GM19351 (cell line): ENCODE results near the gene CLN6.
"Not testable (repeated sequence)": the region's sequence is repeated elsewhere in the genome, so short reads cannot be mapped to it uniquely, and the experiment has no call there.

Source experiments
- ATAC-seq: cut with Tn5 transposase; IDR thresholded peaks from one replicate; pipeline ENCODE4 v1.9.1; 2021; ENCODE audit warnings: mild to moderate bottlenecking, moderate library complexity; ENCODE audit not compliant: unreplicated experiment

The CLN6 gene

GRCh38 chr15:68207176-68207935 is 22.2 kb downstream of the CLN6 start:
- ATAC-seq = no peak

DNA sequence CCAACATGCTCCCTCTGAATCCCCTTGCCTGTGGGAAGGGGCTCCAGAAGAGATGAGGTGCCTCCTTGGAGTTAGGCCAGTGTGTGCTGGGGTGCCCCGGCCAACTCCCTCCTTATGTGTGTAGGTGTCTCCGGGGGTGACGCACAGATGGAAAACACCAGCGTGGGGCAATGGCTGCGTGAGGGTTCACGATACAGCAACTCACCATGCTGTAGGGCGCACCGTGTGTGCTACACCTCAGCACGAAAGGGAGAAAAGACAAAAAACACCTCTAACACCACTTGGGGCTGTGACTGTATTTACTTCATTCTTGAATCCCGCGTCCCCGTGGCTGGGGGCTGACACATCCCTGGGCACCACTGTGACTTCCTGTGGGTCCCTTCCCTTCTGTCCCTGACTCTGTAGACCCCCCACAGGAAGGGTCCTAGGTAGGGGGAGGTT is 22.8 kb downstream of the CLN6 start:
- no peak for ATAC-seq

DNA sequence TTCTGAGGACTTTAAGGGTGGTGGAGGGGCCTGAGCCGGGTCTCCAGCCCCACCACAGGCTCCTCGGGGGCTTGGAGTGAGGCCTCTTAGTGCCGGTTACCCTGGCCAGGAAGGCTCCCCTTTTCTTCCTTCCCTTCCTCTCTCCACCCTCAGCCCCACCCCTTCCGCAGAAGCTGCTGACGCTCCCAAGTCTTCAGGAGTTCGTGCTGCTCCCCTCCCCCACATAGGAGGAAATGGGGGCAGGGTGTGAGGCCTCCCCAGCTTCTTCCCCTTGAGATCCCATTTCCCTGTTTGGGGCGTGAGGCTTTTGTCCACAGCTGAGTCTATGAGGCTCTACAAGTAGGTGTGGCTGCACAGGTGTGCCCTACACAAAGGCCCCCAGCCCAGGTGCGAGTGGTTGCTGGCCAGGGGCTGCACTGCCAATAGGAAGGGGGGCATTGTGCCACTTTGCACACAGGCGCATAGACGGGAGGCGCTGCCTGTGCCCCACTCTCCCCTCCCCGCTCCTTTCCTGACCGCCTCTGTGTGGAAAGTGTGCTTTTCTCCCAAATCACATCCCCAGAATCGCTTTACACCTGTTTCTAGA is 23.5 kb downstream of the CLN6 start:
- no peak for ATAC-seq

GRCh38 chr15:68205558-68205944 is 24.0 kb downstream of the CLN6 start:
- no peak for ATAC-seq

DNA sequence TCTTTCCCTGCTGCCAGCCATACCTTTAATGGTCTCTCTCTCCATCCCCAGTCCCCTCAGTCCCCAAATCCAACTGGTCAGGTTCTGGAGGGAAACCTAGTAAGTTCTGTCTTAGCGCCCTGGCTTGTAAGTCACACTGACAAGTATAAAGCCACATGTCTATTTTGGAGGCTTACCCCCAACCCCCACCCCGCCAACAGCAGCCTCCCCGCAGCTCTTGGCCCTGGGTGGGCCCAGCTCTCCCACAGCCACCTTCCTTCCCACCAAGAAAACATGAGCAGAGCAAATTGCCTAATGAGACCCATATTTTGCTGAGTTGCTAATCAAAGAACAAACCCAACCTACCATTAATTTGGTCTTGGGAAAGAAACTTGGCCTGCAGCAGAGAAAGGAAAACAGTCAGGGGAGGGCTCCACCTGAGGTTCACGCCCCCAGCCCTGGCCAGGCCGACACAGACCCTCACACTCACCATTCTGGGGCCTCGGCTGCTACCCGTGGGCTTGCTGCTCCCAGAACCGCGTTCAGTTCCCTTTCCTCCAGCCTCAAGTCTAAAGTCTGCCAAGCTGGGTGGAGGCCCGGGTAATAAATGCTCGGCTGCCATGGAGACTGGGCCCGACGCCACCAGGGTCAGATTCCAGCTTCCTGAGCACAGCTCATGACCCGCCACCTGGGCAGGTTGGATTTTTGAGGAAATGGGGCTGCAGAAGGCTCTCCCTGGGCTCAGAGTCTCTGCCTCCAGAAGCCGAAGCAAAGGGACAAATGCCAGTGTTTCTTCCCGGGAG is 24.6 kb downstream of the CLN6 start, which contains the start of gene CALML4:
TSS of gene CALML4 (minus strand) at position 557 of the 782 bp plus-strand sequence. CDS start at position 472, 85 bp downstream.
- ATAC-seq = no peak

- ATAC-seq = no peak
These were observed 25.2 kb downstream of the CLN6 start for GRCh38 chr15:68204361-68204760.

GRCh38 chr15:68203956-68204355 is 25.6 kb downstream of the CLN6 start:
- no peak for ATAC-seq

DNA sequence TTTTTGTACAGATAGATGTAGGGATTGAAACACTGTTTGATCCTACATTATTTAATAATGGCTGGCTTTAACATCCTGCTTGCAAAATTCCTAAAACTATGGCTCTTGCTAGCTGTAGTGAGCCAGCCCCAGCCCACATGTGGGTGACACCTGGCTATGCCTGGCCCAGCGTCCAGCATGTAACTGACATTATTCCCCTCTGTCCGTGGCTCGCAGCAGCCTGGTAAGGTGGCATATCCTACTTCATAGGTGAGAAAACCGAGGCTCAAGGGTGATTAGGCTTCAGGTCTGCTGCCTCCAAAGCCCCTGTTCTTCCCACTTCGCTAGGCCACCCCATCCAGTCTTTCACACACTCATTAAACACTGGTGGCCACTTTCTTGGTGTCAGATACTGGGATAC is 26.0 kb downstream of the CLN6 start:
- ATAC-seq = no peak

DNA sequence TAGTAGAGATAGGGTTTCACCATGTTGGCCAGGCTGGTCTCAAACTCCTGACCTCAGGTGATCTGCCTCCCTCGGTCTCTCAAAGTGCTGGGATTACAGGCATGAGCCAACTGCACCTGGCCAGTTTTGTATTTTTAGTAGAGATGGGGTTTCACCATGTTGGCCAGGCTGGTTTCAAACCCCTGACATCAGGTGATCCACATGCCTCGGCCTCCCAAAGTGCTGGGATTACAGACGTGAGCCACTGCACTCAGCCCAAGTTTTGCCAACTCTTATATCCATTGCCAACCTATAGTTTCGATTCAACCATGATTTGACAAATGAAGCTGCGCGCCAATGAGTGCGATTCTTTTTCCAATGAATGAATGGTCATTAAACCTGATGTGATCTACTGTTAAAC is 26.5 kb downstream of the CLN6 start:
- ATAC-seq = not testable (repeated sequence)

DNA sequence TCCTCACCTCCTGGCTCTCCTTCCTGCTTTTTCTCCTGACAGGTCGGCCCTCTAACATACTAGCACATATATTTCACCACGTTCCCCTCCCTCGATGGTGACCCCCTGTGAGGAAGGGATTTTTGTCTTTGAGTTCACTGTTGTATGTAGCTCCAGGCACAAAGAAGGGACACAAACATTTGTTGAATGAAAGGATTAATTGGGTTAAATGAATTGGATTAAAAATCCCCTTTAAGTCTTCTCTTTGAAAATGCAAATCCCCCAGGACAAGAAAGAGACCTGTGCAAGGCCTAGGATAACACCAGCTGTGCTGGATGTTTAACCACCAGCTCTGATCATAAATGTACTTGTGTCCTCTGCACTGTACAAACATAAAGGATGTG is 27.7 kb downstream of the CLN6 start:
- ATAC-seq = no peak

DNA sequence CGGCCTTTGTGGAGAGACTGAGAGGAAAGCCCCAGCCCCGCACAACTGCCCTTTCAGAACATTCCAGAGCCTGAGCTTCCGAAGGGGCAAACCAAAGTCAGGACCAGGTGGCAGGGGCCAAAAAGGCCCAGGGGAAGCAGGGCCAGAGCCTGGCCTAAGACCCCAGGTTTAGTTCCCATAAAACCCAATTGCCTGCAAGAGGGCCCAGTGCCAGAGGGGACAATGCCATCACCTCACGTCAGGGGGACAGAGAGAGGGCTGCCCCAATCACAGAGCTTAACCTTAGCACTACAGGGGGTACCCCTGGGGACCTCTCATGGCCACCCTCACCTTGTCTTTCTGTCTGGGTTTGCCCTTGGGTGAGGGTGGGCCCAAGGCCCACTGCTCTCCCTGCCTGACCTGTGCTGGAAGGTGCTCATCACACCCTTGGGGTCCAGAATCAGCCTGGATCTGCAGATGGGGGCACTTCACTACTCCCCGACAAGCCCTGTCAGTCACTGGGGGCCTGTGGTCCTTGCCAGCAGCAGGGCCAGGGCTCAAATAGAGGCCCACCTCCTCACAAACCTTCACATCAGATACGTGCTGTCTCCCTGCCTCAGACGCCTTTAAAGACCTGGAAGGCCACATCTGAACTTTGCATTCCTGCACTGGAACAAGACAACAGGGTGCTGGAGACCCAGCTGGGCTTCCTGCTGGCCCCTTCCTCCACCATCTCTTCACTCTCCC is 28.2 kb downstream of the CLN6 start:
- ATAC-seq = no peak

DNA sequence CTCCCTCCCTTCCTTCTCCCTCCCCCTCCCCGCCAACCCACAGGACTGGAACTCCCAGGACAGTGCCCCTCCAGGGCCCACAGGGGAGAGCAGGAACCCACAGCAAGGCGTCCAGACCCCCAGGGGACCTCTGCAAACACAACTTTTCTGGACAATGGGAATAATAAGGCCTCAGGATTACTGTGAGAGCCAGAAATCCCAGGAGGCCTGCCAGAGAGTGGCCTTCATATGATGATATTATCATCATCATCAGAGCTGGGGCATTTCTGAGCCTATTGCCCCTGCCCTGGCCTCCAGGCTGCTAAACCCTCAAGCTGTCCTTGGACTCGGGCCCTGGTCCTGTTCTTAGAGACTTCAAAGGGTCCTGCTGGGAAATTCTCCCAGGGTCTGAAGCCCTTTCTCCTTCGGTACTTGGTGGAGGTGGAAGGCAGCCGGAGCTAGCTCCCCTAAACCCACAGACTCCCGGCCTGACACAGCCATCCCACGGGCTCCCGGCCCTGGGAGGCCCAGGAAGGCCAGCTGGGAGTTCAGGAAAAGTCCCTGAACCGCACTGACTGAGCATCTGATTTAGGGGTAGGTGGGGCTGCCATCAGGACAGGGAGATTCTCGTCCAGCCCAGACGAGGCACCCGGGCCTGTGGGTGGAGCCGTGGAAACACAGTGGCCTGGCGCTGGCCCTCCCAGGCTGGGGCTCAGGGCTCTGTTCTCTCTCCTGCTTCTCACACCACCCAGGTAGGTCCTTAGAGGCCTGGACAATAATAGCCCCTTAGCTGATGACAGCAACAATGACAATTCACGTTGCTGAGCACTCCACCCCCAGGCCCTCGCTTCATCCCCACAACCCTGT is 29.3 kb downstream of the CLN6 start:
- ATAC-seq = no peak

- ATAC-seq = no peak
These were observed 30.2 kb downstream of the CLN6 start for GRCh38 chr15:68199340-68199739.

DNA sequence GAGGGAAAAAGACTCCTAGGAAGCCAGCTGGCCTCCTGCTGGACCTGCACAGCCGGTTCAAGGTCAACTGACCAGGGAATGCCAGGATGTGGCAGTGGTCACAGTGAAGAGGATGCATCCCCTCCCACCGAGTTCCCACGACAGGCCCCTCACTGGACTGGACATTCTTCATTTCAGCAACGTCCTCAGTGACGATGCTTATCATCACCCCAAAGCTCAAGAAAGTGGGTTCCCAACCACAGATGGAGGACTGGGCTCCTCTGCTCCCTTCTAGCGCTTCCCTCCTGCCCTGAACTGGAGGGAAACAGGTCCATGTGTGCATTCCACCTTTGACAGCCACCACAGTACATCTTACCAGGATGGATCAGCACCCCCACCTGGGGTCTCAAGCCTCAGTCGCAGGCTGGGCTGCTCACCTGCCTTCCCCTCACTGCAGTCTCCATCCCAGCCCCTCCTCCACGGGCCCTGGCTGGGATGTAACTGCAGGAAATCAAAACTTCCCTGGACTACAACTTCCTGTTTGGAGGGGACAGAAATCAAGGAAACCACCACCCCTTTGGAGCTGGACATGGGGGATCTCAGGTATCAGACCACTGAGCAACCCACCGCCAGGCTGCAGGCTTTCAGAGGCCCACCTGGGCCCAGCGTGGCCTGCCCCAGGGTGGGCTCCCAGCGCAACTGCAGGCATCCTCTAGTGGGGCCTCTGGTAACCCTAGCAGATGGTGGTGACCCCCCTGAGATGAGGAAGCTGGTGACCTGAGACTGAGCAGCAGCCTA is 31.7 kb downstream of the CLN6 start:
- no peak for ATAC-seq

DNA sequence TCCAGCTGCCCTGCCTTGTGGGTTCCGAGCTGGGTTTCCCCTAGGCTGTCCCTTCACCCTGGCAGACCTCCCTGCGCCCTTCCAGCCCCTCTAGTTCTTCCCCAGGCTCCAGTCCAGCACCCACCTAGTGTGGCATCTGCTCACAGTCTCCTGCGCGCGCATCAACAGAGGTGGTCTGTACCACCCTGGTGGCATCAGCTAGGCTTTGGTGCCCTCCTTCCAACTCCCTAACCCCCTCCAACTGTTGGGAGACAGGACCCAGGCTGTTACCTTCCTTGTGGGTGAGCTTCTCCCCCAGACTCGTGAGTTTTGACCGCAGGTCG is 32.4 kb downstream of the CLN6 start:
- ATAC-seq = no peak

DNA sequence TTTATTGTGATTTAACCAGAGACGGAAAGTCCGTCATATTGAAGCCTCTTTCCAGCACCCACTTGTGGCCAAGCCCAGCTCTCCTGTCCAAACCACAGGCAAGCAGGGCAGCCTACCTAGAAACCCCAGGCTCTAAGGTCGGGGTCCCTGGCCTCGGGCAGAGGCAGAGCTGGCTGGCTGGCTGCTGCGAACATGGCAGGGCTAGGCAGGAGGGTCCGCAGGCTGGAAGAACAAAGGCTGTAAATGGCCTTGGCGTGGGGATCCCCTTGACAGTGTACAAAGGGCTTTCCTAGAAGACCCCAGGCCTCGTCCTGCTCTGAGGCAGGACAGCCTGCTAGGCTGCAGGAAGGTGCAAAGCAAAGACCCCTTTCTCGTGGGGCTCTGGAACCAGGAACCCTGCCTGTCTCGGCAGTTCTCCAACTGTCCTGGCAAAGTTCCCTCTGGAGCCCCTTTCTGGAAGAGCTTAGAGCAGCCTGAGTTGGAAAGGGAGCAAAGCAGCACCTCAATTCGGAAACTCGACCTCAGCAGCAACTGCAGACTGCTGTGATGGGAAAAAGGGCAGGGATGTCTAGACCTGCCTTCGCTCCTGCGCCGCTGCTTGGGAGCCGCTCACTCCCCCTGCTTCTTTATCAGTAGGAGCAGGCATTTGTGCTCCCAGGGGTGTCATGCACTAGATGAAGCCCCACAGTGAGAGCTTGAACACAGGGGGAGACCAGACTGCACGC is 32.9 kb downstream of the CLN6 start:
- ATAC-seq = no peak

- ATAC-seq = no peak
These were observed 34.0 kb downstream of the CLN6 start for GRCh38 chr15:68195336-68196112.

GRCh38 chr15:68192804-68193486 is 36.6 kb downstream of the CLN6 start:
- ATAC-seq = no peak
